MV-4-11 (cell line): ENCODE results near the gene WASHC1.
"Not testable (repeated sequence)": the region's sequence is repeated elsewhere in the genome, so short reads cannot be mapped to it uniquely, and the experiment has no call there.

ENCODE experiments used
- DNase-seq: peaks from one replicate; lab custom pipeline; 2025; lab: John Stamatoyannopoulos, UW

Gene WASHC1

GRCh38 chr9:29356-29755 lies at the start of gene WASHC1:
WASHC1 (minus strand) TSS chr9:29456; CDS start chr9:24999, 4,457 bp downstream.
- not testable (repeated sequence) for DNase-seq

- DNase-seq: not testable (repeated sequence)
These were observed 49.1 kb upstream of the WASHC1 start for GRCh38 chr9:78333-78732.

GRCh38 chr9:76389-76788 lies 47.1 kb upstream of the WASHC1 start:
- DNase-seq: not testable (repeated sequence)

GRCh38 chr9:73900-74525 lies 44.8 kb upstream of the WASHC1 start:
- not testable (repeated sequence) for DNase-seq

GRCh38 chr9:73076-73899 lies 44.0 kb upstream of the WASHC1 start:
- not testable (repeated sequence) for DNase-seq

GRCh38 chr9:63031-63629 lies 33.9 kb upstream of the WASHC1 start:
- peak; percentile 32 for DNase-seq

- not testable (repeated sequence) for DNase-seq
These were observed 23.4 kb upstream of the WASHC1 start for GRCh38 chr9:52678-53077.

GRCh38 chr9:48190-48842 lies 19.1 kb upstream of the WASHC1 start:
- peak; percentile 18 for DNase-seq

- not testable (repeated sequence) for DNase-seq
These were observed 17.5 kb upstream of the WASHC1 start for GRCh38 chr9:46639-47271.

GRCh38 chr9:46164-46563 lies 16.9 kb upstream of the WASHC1 start:
- DNase-seq: peak; percentile 28

- DNase-seq: not testable (repeated sequence)
These were observed 16.1 kb upstream of the WASHC1 start for GRCh38 chr9:45180-45878.

- not testable (repeated sequence) for DNase-seq
These were observed 15.2 kb upstream of the WASHC1 start for GRCh38 chr9:44416-44815.

GRCh38 chr9:43636-44035 lies 14.4 kb upstream of the WASHC1 start:
- DNase-seq: peak; percentile 39

- DNase-seq: not testable (repeated sequence)
These were observed 13.9 kb upstream of the WASHC1 start for GRCh38 chr9:43116-43515.

GRCh38 chr9:41819-42218 lies 12.6 kb upstream of the WASHC1 start:
- not testable (repeated sequence) for DNase-seq

GRCh38 chr9:41261-41676 lies 12.0 kb upstream of the WASHC1 start:
- DNase-seq: peak; percentile 39

- not testable (repeated sequence) for DNase-seq
These were observed 3.1 kb upstream of the WASHC1 start for GRCh38 chr9:32308-32707.

GRCh38 chr9:28775-29174 lies 481 bp downstream of the WASHC1 start:
- not testable (repeated sequence) for DNase-seq

- not testable (repeated sequence) for DNase-seq
These were observed 7.6 kb downstream of the WASHC1 start for GRCh38 chr9:21621-22020.

- not testable (repeated sequence) for DNase-seq
These were observed 12.4 kb downstream of the WASHC1 start for GRCh38 chr9:16875-17274.
